Rectal smooth muscle tissue (tissue), 1 donor: ENCODE measurements around the gene SETD9.

ENCODE experiments used
- H3K27ac ChIP-seq: one replicate; pipeline ENCODE4 v1.7.0; 2013; ENCODE audit warnings: low read depth, low read length, inconsistent platforms
- H3K27me3 ChIP-seq: one replicate; pipeline ENCODE4 v1.7.0; 2013; ENCODE audit warnings: low read length; ENCODE audit not compliant: control insufficient read depth, insufficient read depth
- H3K36me3 ChIP-seq: one replicate; pipeline ENCODE4 v1.7.0; 2013; ENCODE audit warnings: low read length; ENCODE audit not compliant: control insufficient read depth, insufficient read depth
- H3K4me1 ChIP-seq: one replicate; pipeline ENCODE4 v1.7.0; 2013; ENCODE audit warnings: low read length; ENCODE audit not compliant: control insufficient read depth, insufficient read depth
- H3K4me3 ChIP-seq: one replicate; pipeline ENCODE4 v1.7.0; 2013; ENCODE audit warnings: low read length
- H3K9ac ChIP-seq: one replicate; pipeline ENCODE4 v1.7.0; 2013; ENCODE audit warnings: low read length

SETD9 gene

GRCh38 chr5:56909294-56910209 lies at the start of gene SETD9:
Gene SETD9 (plus strand): TSS chr5:56909596. CDS start chr5:56909646, 50 bp downstream.
- Histone ChIP-seq H3K4me3 (peak within 1 kb of the TSS; percentile 82), H3K27me3 (no peaks in the 10 kb centered on the region), H3K4me1 (peaks cover 4% of the 10 kb centered on the region), H3K9ac (peak within 1 kb of the TSS; percentile 69), H3K36me3 (no peaks in the 10 kb centered on the region), H3K27ac (peak within 1 kb of the TSS; percentile 96)

GRCh38 chr5:56861893-56862485 lies 47.4 kb upstream of the SETD9 start:
- Histone ChIP-seq H3K36me3 (peaks cover 6% of the 10 kb centered on the region), H3K27me3 (no peaks in the 10 kb centered on the region), H3K4me3 (no peak overlapping the region), H3K9ac (no peak overlapping the region), H3K27ac (no peak overlapping the region), H3K4me1 (no peaks in the 10 kb centered on the region)

GRCh38 chr5:56862909-56863308 lies 46.5 kb upstream of the SETD9 start:
- Histone ChIP-seq H3K27me3 (no peaks in the 10 kb centered on the region), H3K27ac (no peak overlapping the region), H3K36me3 (peaks cover 6% of the 10 kb centered on the region), H3K9ac (no peak overlapping the region), H3K4me1 (no peaks in the 10 kb centered on the region), H3K4me3 (no peak overlapping the region)

GRCh38 chr5:56871777-56872176 lies 37.6 kb upstream of the SETD9 start:
- Histone ChIP-seq H3K9ac (no peak overlapping the region), H3K36me3 (peaks cover 8% of the 10 kb centered on the region), H3K27ac (no peak overlapping the region), H3K27me3 (no peaks in the 10 kb centered on the region), H3K4me3 (no peak overlapping the region), H3K4me1 (no peaks in the 10 kb centered on the region)

GRCh38 chr5:56873056-56873455 lies 36.3 kb upstream of the SETD9 start:
- Histone ChIP-seq H3K27ac (no peak overlapping the region), H3K36me3 (peaks cover 12% of the 10 kb centered on the region), H3K4me3 (no peak overlapping the region), H3K4me1 (no peaks in the 10 kb centered on the region), H3K27me3 (no peaks in the 10 kb centered on the region), H3K9ac (no peak overlapping the region)

- no peaks in the 10 kb centered on the region for H3K4me1 ChIP-seq
- H3K27me3 ChIP-seq: no peaks in the 10 kb centered on the region
- H3K9ac ChIP-seq: no peak overlapping the region
- H3K4me3 ChIP-seq: no peak overlapping the region
- no peak overlapping the region for H3K27ac ChIP-seq
- H3K36me3 ChIP-seq: peaks cover 15% of the 10 kb centered on the region
Observed at GRCh38 chr5:56876327-56876726, 33.1 kb upstream of the SETD9 start.

- H3K27ac ChIP-seq: no peak overlapping the region
- no peaks in the 10 kb centered on the region for H3K4me1 ChIP-seq
- no peaks in the 10 kb centered on the region for H3K27me3 ChIP-seq
- H3K9ac ChIP-seq: no peak overlapping the region
- no peak overlapping the region for H3K4me3 ChIP-seq
- H3K36me3 ChIP-seq: peaks cover 27% of the 10 kb centered on the region
Observed at GRCh38 chr5:56881571-56881970, 27.8 kb upstream of the SETD9 start.

GRCh38 chr5:56893251-56893951 lies 16.0 kb upstream of the SETD9 start:
- Histone ChIP-seq H3K36me3 (peaks cover 7% of the 10 kb centered on the region), H3K27me3 (no peaks in the 10 kb centered on the region), H3K4me1 (no peaks in the 10 kb centered on the region), H3K9ac (no peak overlapping the region), H3K4me3 (no peak overlapping the region), H3K27ac (no peak overlapping the region)

GRCh38 chr5:56896763-56897162 lies 12.6 kb upstream of the SETD9 start:
- Histone ChIP-seq H3K27ac (no peak overlapping the region), H3K4me1 (no peaks in the 10 kb centered on the region), H3K9ac (no peak overlapping the region), H3K4me3 (no peak overlapping the region), H3K36me3 (peaks cover 5% of the 10 kb centered on the region), H3K27me3 (no peaks in the 10 kb centered on the region)

GRCh38 chr5:56898213-56898612 lies 11.2 kb upstream of the SETD9 start:
- Histone ChIP-seq H3K27ac (no peak overlapping the region), H3K4me3 (no peak overlapping the region), H3K36me3 (peaks cover 5% of the 10 kb centered on the region), H3K27me3 (no peaks in the 10 kb centered on the region), H3K9ac (no peak overlapping the region), H3K4me1 (no peaks in the 10 kb centered on the region)

- no peak overlapping the region for H3K27ac ChIP-seq
- no peak overlapping the region for H3K9ac ChIP-seq
- no peaks in the 10 kb centered on the region for H3K36me3 ChIP-seq
- H3K4me3 ChIP-seq: no peak overlapping the region
- H3K4me1 ChIP-seq: no peaks in the 10 kb centered on the region
- H3K27me3 ChIP-seq: no peaks in the 10 kb centered on the region
Observed at GRCh38 chr5:56900395-56900794, 9.0 kb upstream of the SETD9 start.

- H3K27ac ChIP-seq: no peak overlapping the region
- H3K4me3 ChIP-seq: no peak overlapping the region
- H3K27me3 ChIP-seq: no peaks in the 10 kb centered on the region
- no peaks in the 10 kb centered on the region for H3K4me1 ChIP-seq
- H3K36me3 ChIP-seq: no peaks in the 10 kb centered on the region
- no peak overlapping the region for H3K9ac ChIP-seq
Observed at GRCh38 chr5:56900858-56901578, 8.4 kb upstream of the SETD9 start.
